Sigmoid colon (tissue), 4 donors: ENCODE data around the gene TMEM267.

ENCODE experiments used
- CTCF ChIP-seq, 4 experiments: fragments of 450-650 bp in 3 of 4; fragments of 200-600 bp in 1 of 4; IDR thresholded peaks; one replicate each; pipeline ENCODE4 v1.5.1; 2016 to 2019; ENCODE audit warnings: antibody characterized with exemption in 4 of 4, mild to moderate bottlenecking in 3 of 4, moderate library complexity in 2 of 4
- EP300 ChIP-seq, 4 donors: sonication (generic); formaldehyde crosslinking; IDR thresholded peaks; one replicate each; pipeline ENCODE4 v1.6.1; 2017; ENCODE audit warnings: antibody characterized with exemption in 4 of 4
- POLR2A ChIP-seq, 2 donors: fragments of 450-650 bp; IDR thresholded peaks; one replicate each; pipeline ENCODE4 v1.6.1; 2016; ENCODE audit warnings: antibody characterized with exemption in 2 of 2, mild to moderate bottlenecking in 2 of 2, moderate library complexity in 2 of 2
- POLR2AphosphoS5 ChIP-seq, 4 donors: sonication (generic); formaldehyde crosslinking; IDR thresholded peaks; one replicate each; pipeline ENCODE4 v1.6.1; 2017; ENCODE audit warnings: antibody characterized with exemption in 4 of 4

- TF ChIP-seq CTCF (IDR thresholded peaks at IDR 0.05) = no peak
- TF ChIP-seq POLR2A (IDR thresholded peaks at IDR 0.05) = no peak
- TF ChIP-seq EP300 (IDR thresholded peaks at IDR 0.05) = no peak
- no peak for TF ChIP-seq POLR2AphosphoS5 (IDR thresholded peaks at IDR 0.05)
Observed at GRCh38 chr5:43418561-43418960, 65.1 kb downstream of the TMEM267 start.
